ENCODE data around the gene SLCO4A1. TPM values are rescaled to one million over a fixed set of nuclear protein-coding genes. Genes with fewer than 3 reads are reported as not detected.

SLCO4A1 gene
- total RNA-seq, 1 donor from 2014 or later = 3.6 TPM

DNA sequence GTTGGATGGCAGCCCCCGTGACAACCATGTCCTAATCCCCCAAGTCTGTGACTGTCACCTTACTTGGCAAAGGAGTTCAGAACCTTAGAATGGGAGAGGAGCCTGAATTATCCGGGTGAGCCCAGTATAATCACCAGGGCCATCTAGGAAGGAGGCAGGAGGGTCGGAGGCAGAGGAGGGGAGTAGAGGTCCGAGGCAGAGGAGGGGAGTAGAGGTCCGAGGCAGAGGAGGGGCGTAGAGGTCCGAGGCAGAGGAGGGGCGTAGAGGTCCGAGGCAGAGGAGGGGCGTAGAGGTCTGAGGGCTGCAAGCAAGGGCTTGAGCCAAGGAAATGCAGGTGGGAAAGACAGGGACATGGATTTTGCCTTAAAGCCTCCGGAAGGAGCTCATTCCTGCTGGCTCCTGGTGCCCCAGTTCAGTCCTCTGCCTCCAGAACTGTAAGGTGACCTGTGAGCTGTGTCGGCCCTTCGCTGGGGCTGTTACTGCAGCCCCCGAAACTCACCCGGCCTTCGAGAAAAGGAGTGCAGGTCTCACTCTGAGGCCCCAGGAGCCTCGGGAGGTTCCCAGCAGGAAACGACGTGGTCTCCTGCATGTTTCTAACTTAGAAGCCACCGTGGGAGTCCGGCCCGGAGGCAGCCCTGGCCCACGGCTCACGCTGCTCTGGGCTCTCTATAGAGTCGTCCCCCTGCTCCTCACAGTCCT, 20.0 kb upstream of the SLCO4A1 start:
- Mint-ChIP-seq H3K27ac (no peak overlapping the region), H3K4me3 (ENCODE audit: low read depth) (no peak overlapping the region), H3K4me1 (ENCODE audit: low read depth) (peaks cover 8% of the 10 kb centered on the region), H3K36me3 (ENCODE audit: insufficient read depth) (no peaks in the 10 kb centered on the region), H3K9me3 (ENCODE audit: low read depth) (no peaks in the 10 kb centered on the region), H3K27me3 (peaks cover 5% of the 10 kb centered on the region)
- TF ChIP-seq, protein P1, sequence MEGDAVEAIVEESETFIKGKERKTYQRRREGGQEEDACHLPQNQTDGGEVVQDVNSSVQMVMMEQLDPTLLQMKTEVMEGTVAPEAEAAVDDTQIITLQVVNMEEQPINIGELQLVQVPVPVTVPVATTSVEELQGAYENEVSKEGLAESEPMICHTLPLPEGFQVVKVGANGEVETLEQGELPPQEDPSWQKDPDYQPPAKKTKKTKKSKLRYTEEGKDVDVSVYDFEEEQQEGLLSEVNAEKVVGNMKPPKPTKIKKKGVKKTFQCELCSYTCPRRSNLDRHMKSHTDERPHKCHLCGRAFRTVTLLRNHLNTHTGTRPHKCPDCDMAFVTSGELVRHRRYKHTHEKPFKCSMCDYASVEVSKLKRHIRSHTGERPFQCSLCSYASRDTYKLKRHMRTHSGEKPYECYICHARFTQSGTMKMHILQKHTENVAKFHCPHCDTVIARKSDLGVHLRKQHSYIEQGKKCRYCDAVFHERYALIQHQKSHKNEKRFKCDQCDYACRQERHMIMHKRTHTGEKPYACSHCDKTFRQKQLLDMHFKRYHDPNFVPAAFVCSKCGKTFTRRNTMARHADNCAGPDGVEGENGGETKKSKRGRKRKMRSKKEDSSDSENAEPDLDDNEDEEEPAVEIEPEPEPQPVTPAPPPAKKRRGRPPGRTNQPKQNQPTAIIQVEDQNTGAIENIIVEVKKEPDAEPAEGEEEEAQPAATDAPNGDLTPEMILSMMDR (IDR thresholded peaks at IDR 0.05; ENCODE audit: unreplicated experiment) = no peak
- DNase-seq (ENCODE audit: low spot score, unreplicated experiment) = no peak

DNA sequence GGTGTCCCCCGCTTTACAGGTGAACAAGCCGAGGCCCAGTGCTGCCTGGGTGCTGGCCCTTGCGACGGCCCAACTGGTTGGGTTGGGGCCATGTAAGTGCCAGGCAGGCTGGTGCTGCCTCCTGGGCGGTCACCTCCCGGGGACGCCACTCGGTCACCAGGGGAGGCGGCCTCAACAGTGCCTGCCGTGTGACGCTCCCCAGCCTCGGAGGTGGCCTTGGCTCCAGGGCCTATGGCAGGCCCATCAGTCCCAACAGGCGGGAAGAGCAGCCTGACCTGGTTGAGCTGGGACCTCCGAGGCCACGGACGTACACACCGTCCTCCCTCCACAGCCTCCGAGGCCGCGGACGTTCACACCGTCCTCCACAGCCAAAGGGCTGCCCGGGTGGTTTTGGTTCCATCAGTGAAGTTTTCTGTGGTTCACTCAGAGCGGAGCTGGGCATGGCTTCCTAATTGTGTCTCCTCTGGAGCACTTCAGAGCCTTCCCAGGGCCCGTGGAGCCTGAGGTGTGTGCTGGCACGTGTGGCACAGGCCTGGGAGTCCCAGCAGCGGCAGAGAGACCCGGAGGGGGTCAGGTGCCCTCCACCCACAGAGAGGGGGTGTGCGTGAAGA, 19.3 kb upstream of the SLCO4A1 start:
- DNase-seq (ENCODE audit: low spot score, unreplicated experiment) = no peak
- Mint-ChIP-seq H3K27me3 (peaks cover 5% of the 10 kb centered on the region), H3K36me3 (ENCODE audit: insufficient read depth) (no peaks in the 10 kb centered on the region), H3K27ac (peak overlapping the region; percentile 90), H3K9me3 (ENCODE audit: low read depth) (no peaks in the 10 kb centered on the region), H3K4me3 (ENCODE audit: low read depth) (no peak overlapping the region), H3K4me1 (ENCODE audit: low read depth) (peaks cover 8% of the 10 kb centered on the region)
- TF ChIP-seq, protein P1 (IDR thresholded peaks at IDR 0.05; ENCODE audit: unreplicated experiment) = no peak

DNA sequence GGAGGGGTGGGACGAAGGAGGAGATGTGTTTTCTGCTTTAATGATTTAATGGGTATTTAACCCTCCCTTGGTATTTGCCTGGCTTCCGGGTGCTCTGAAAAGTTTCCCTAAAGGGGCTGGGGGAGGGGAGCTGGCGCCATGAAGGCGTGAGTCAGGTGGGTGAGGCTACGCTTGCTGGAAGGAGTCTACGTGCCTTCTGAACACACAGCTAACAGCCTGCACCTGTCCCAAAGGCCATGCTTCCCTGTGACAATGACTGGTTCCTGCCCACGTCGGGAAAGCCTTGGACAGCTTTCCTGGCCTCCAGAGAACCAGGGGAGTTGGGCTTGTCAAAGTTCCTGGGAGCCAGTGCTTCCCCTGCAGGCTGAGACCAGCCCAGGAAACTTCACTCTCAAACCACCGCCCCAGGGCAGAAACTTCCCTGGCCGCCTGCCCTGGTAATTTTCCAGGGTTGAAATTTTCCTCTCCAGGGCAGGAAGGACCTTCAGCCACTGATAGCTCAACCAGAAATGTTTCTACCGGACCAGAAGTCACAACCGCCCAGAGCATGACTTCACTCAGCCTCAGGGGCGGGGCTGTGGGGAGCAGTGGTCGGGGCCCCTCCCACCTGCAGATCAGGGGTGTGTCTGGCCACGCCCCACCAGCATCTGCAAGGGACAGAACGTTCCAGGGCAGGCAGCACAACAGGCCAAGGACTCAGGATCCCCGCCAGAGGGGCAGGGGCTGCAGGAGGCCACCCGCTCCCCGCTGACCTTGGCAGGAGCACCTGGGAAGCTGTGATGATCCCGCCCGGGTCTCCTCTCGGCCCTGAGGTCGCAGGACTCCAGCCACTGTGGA, 18.6 kb upstream of the SLCO4A1 start:
- peaks cover 8% of the 10 kb centered on the region for H3K4me1 Mint-ChIP-seq (ENCODE audit: low read depth)
- H3K27me3 Mint-ChIP-seq = peaks cover 5% of the 10 kb centered on the region
- TF ChIP-seq, protein P1 (IDR thresholded peaks at IDR 0.05; ENCODE audit: unreplicated experiment) = no peak
- DNase-seq (ENCODE audit: low spot score, unreplicated experiment) = peak; percentile 43
- no peak overlapping the region for H3K4me3 Mint-ChIP-seq (ENCODE audit: low read depth)
- H3K36me3 Mint-ChIP-seq (ENCODE audit: insufficient read depth) = no peaks in the 10 kb centered on the region
- H3K9me3 Mint-ChIP-seq (ENCODE audit: low read depth) = no peaks in the 10 kb centered on the region
- H3K27ac Mint-ChIP-seq = peak overlapping the region; percentile 90

DNA sequence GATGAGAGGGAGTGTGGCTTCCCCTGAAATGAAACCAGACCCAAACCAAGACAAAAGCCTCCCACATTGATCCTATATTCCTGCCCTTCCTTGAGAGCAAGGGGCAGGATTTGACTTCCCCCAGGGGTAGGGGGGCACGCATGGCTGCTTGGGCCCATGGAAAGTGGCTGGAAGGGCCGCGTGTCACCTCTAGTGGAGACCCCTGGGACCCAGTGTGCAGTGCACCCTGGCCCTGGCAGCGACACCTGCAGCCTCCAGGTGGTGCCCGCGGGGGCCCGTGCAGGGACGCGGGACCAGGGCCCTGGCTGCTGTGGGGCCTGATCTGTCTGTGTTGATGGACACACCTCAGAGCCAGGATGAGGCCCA, 18.0 kb upstream of the SLCO4A1 start:
- Mint-ChIP-seq H3K4me1 (ENCODE audit: low read depth) (peaks cover 8% of the 10 kb centered on the region), H3K27ac (no peak overlapping the region), H3K9me3 (ENCODE audit: low read depth) (no peaks in the 10 kb centered on the region), H3K4me3 (ENCODE audit: low read depth) (no peak overlapping the region), H3K36me3 (ENCODE audit: insufficient read depth) (no peaks in the 10 kb centered on the region), H3K27me3 (peaks cover 5% of the 10 kb centered on the region)
- no peak for DNase-seq (ENCODE audit: low spot score, unreplicated experiment)
- TF ChIP-seq, protein P1 (IDR thresholded peaks at IDR 0.05; ENCODE audit: unreplicated experiment) = no peak

DNA sequence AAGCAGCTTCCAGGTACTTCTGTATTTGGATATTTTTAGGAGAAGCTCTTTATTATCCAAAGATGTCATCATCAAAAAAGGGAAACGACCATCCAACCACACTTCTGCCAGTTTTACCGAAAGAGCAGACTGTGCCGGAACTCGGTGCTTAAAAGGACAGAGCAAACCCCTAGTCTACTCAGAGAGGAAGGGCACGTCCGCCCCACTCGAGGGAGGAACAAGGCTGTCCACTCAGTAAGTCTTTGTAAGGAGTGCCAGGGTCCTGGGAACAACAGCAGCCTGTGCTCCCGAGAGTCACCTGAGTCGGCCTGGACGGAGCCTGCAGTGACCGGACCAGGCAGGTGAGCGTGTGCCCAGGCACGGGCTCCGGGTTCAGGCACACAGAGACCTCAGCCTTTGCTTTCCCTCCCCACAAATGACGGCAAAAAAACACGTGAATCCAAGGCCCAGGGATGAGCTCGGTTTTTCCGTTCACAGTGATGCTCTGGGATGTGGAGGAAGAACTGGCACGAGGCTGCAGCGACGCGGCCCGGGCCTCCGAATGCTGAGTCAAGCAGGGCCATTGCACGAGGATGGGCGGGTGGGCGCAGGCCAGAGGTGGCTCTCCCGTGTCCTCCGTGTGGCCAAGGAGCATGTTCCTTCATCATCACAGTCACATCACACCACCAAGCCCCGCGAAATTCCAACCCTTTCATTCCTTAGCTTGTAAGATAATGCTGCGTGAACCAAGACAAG, 17.4 kb upstream of the SLCO4A1 start:
- Mint-ChIP-seq H3K9me3 (ENCODE audit: low read depth) (no peaks in the 10 kb centered on the region), H3K27me3 (peaks cover 5% of the 10 kb centered on the region), H3K4me1 (ENCODE audit: low read depth) (peaks cover 8% of the 10 kb centered on the region), H3K36me3 (ENCODE audit: insufficient read depth) (no peaks in the 10 kb centered on the region), H3K4me3 (ENCODE audit: low read depth) (no peak overlapping the region), H3K27ac (no peak overlapping the region)
- TF ChIP-seq, protein P1 (IDR thresholded peaks at IDR 0.05; ENCODE audit: unreplicated experiment) = no peak
- DNase-seq (ENCODE audit: low spot score, unreplicated experiment) = no peak
